Heart right ventricle (tissue), 16 donors: ENCODE measurements around the gene KRT78. TPM values are rescaled to one million over a fixed set of nuclear protein-coding genes. Genes with fewer than 3 reads are reported as not detected.

Experiments used
- ATAC-seq, 8 donors: fragments of 200-7000 bp; cut with Tn5 transposase; one replicate each; pipeline ENCODE4 v1.9.1; 2020; ENCODE audit warnings: mild to moderate bottlenecking in 8 of 8, moderate library complexity in 8 of 8, moderate number of reproducible peaks in 1 of 8
- DNase-seq, 2 donors: peaks; one replicate each; pipeline ENCODE4 v3.0.0-alpha.2; 2020
- H3K27ac ChIP-seq, 10 donors: fragments of 200-600 bp; sonication (generic) in 2 of 10; one replicate each; pipeline versions ENCODE4 v1.5.0 to v1.8.0; 2020 to 2022; ENCODE audit warnings: mild to moderate bottlenecking in 3 of 10
- H3K27me3 ChIP-seq, 7 donors: fragments of 200-600 bp; one replicate each; pipeline ENCODE4 v1.8.0; 2021 to 2022; ENCODE audit warnings: mild to moderate bottlenecking in 2 of 7
- H3K36me3 ChIP-seq, 9 donors: fragments of 200-600 bp; sonication (generic) in 1 of 9; one replicate each; pipeline versions ENCODE4 v1.5.0 to v1.8.0; 2020 to 2022; ENCODE audit warnings: mild to moderate bottlenecking in 2 of 9
- H3K4me1 ChIP-seq, 9 donors: fragments of 200-600 bp; sonication (generic) in 1 of 9; one replicate each; pipeline versions ENCODE4 v1.5.0 to v1.8.0; 2020 to 2022; ENCODE audit warnings: mild to moderate bottlenecking in 4 of 9
- H3K4me3 ChIP-seq, 10 donors: fragments of 200-600 bp; sonication (generic) in 2 of 10; one replicate each; pipeline versions ENCODE4 v1.5.0 to v1.8.0; 2020 to 2022; ENCODE audit warnings: mild to moderate bottlenecking in 7 of 10, moderate library complexity in 2 of 10
- H3K9me3 ChIP-seq, 11 donors: fragments of 200-600 bp in 10 of 11; sonication (generic) in 2 of 11; one replicate each; pipeline versions ENCODE4 v1.5.0 to v1.8.0; 2013 to 2022; ENCODE audit warnings: mild to moderate bottlenecking in 2 of 11, control low read depth in 1 of 11, moderate library complexity in 1 of 11
- CTCF ChIP-seq, 9 donors: fragments of 200-600 bp; sonication (generic) in 2 of 9; IDR thresholded peaks; one replicate each; pipeline versions ENCODE4 v1.5.0 to v1.8.0; 2021 to 2022; ENCODE audit warnings: antibody characterized with exemption in 9 of 9, mild to moderate bottlenecking in 5 of 9, moderate library complexity in 1 of 9
- WGBS, 2 donors: extraction: QIAGEN DNeasy Blood & Tissue Kit; methylation state at CpG; one replicate each; pipeline ENCODE4 v1.1.7; 2013; ENCODE audit warnings: inconsistent platforms in 1 of 2; 5-methylcytosine and 5-hydroxymethylcytosine counted together
- intact Hi-C, 10 donors: fragments of 100-400 bp; cut with DNase I; formaldehyde crosslinking; loops; one replicate each; pipeline versions ENCODE4 v1.11.1 to v1.14.2; 2022
- polyA plus RNA-seq, 2 donors: library from polyadenylated mRNA; stranded (reverse); fragments of 200-250 nt; gene quantifications; one replicate each; pipeline ENCODE4 v1.2.3, GENCODE V29; 2013
- total RNA-seq, 10 donors: library from RNA; stranded (reverse); fragmentation: NEBNext Ultra II Directional in 3 of 10; extraction: Animal tissue kit (Norgen Biotek cat#: 25700) in 3 of 10; gene quantifications; one replicate each; pipeline versions ENCODE4 v1.2.1 to v1.2.4, GENCODE V29; 2021 to 2023
- donor health status: Arrhythmogenic right ventricular cardiomyopathy.
- donor health status: ischemic (EF 13 %, LVEDD 7.1; RV severe dilation, severe dysfunction).
- donor health status: healthy with polysubstance abuse.
- donor health status: DM: no; HTN: yes; CAD: no.
- donor health status: DM: no; HTN: no; CAD: no.
- donor health status: ischemic (EF 25% LVEDD 6.9; RV normal size, moderate dysfunction).
- donor health status: ischemic (EF 25% LVEDD 5.7; RV mildly dilated, moderate dysfunction).
- donor health status: healthy.
- donor health status: DM: yes; HTN: yes; CAD: no.
- donor health status: Ischemic cardiomyopathy.
- donor health status: ischemic (EF 35%, LVEDD 5.7; RV mildly dilated, moderate dysfunction).
- donor health status: nonischemic (EF 11% LVEDD 7.7; RV severe dilation, severe dysfunction).
- donor health status: DM: yes; HTN: yes; CAD: no.
- donor health status: PGD.
- donor health status: ischemic (EF 29% LVEDD 5.4; RV normal size, mild dysfunction).
- donor health status: nonischemic (EF 23%, LVEDD 6.1; RV moderate dilation, normal function).

KRT78 gene
- total and polyA plus RNA-seq, 12 donors = 0.07 TPM; not detected in 11

GRCh38 chr12:52872644-52873389 lies 24.0 kb upstream of the KRT78 start:
- Histone ChIP-seq H3K4me3 (no peak overlapping the region), H3K27ac (peak overlapping the region in 3 of 10 donors; percentile 10 to 76 (median 71)), H3K4me1 (peaks cover 3 to 42% (median 21%) of the 10 kb centered on the region in 9 donors), H3K36me3 (no peaks in the 10 kb centered on the region), H3K27me3 (no peaks in the 10 kb centered on the region), H3K9me3 (no peaks in the 10 kb centered on the region)
- 89 to 93% methylated on average over 13 of the region's 13 CpGs for WGBS, 2 donors
- intact Hi-C loops = loop anchor here in 5 of 10 donors (2.0 to 10.0 kb wide), 5 partner anchors 291 to 716 kb away; no protein-coding TSS in a partner anchor
- DNase-seq (no peak), ATAC-seq (no peak)
- no peak for TF ChIP-seq CTCF (IDR thresholded peaks at IDR 0.05)

GRCh38 chr12:52871291-52872039 lies 22.7 kb upstream of the KRT78 start:
- Histone ChIP-seq H3K27me3 (no peaks in the 10 kb centered on the region), H3K27ac (peak overlapping the region in 8 of 10 donors; percentile 4 to 76 (median 16)), H3K9me3 (no peaks in the 10 kb centered on the region), H3K36me3 (no peaks in the 10 kb centered on the region), H3K4me3 (no peak overlapping the region), H3K4me1 (peaks cover 3 to 43% (median 21%) of the 10 kb centered on the region in 9 donors)
- 62 to 67% methylated on average over 9 of the region's 9 CpGs for WGBS, 2 donors
- no peak for DNase-seq
- TF ChIP-seq CTCF (IDR thresholded peaks at IDR 0.05) = no peak
- peak in 5 of 8 donors; percentile 6 to 18 (median 6) for ATAC-seq
- intact Hi-C loops = loop anchor here in 6 of 10 donors (2.0 to 10.0 kb wide), 6 partner anchors 289 to 714 kb away; no protein-coding TSS in a partner anchor

- Histone ChIP-seq H3K27me3 (no peaks in the 10 kb centered on the region), H3K4me3 (no peak overlapping the region), H3K9me3 (no peaks in the 10 kb centered on the region), H3K4me1 (peaks cover 3 to 43% (median 21%) of the 10 kb centered on the region in 9 donors), H3K36me3 (no peaks in the 10 kb centered on the region), H3K27ac (peak overlapping the region in 6 of 10 donors; percentile 4 to 76 (median 10))
- ATAC-seq (peak in 7 of 8 donors; percentile 4 to 49 (median 41)), DNase-seq (peak; percentile 41 to 69)
- WGBS, 2 donors = 37 to 39% methylated on average over 14 of the region's 14 CpGs
- intact Hi-C loops = loop anchor here in 5 of 10 donors (2.0 to 10.0 kb wide), 5 partner anchors 288 to 713 kb away; no protein-coding TSS in a partner anchor
- TF ChIP-seq CTCF (IDR thresholded peaks at IDR 0.05) = peak; percentile 40 to 79 (median 66)
Measured at GRCh38 chr12:52870361-52871290, 21.8 kb upstream of the KRT78 start.
